Stimulated activated CD4-positive, alpha-beta T cell treated with anti-CD3 and anti-CD28 coated beads, Interleukin-2, amount 100 ng/mL, for 48 hours (primary cell): Measurements from ENCODE around the gene NCS1.
A peak's percentile ranks its signal among the peaks of the same experiment; 100 is the strongest.

ENCODE experiments used
- DNase-seq, 2 donors: peaks; one replicate each; pipeline ENCODE4 v3.0.0-alpha.2; 2020

Gene NCS1

GRCh38 chr9:130147910-130148309 is 24.3 kb upstream of the NCS1 start:
- no peak for DNase-seq

GRCh38 chr9:130149031-130149430 is 23.2 kb upstream of the NCS1 start:
- DNase-seq: no peak

- no peak for DNase-seq
These were observed 22.4 kb upstream of the NCS1 start for GRCh38 chr9:130149654-130150286.

- DNase-seq: no peak
These were observed 21.3 kb upstream of the NCS1 start for GRCh38 chr9:130150779-130151382.

- no peak for DNase-seq
These were observed 17.4 kb upstream of the NCS1 start for GRCh38 chr9:130154816-130155215.

GRCh38 chr9:130155647-130156046 is 16.6 kb upstream of the NCS1 start:
- DNase-seq: no peak

GRCh38 chr9:130156672-130157071 is 15.5 kb upstream of the NCS1 start:
- no peak for DNase-seq

- DNase-seq: no peak
These were observed 15.1 kb upstream of the NCS1 start for GRCh38 chr9:130157079-130157478.

GRCh38 chr9:130158001-130158400 is 14.2 kb upstream of the NCS1 start:
- DNase-seq: no peak

GRCh38 chr9:130159057-130159456 is 13.1 kb upstream of the NCS1 start:
- DNase-seq: no peak

- DNase-seq: no peak
These were observed 12.1 kb upstream of the NCS1 start for GRCh38 chr9:130159915-130160670.

- DNase-seq: no peak
These were observed 11.2 kb upstream of the NCS1 start for GRCh38 chr9:130160862-130161470.

GRCh38 chr9:130165579-130165978 is 6.6 kb upstream of the NCS1 start:
- DNase-seq: no peak

- DNase-seq: no peak
These were observed 5.8 kb upstream of the NCS1 start for GRCh38 chr9:130166399-130166798.

- no peak for DNase-seq
These were observed 4.3 kb upstream of the NCS1 start for GRCh38 chr9:130167927-130168326.

GRCh38 chr9:130171226-130172148 is 717 bp upstream of the NCS1 start:
- DNase-seq: no peak

- peak in 1 of 2 donors; percentile 32 for DNase-seq
These were observed 858 bp downstream of the NCS1 start for GRCh38 chr9:130172858-130173665.

- DNase-seq: no peak
These were observed 1.4 kb downstream of the NCS1 start for GRCh38 chr9:130173666-130173983.

GRCh38 chr9:130174025-130174424 is 1.8 kb downstream of the NCS1 start:
- DNase-seq: no peak

- no peak for DNase-seq
These were observed 2.7 kb downstream of the NCS1 start for GRCh38 chr9:130174920-130175321.

- no peak for DNase-seq
These were observed 3.2 kb downstream of the NCS1 start for GRCh38 chr9:130175355-130175754.

GRCh38 chr9:130176760-130177159 is 4.6 kb downstream of the NCS1 start:
- DNase-seq: no peak
